ENCODE data around the gene C17orf113.

Gene C17orf113

DNA sequence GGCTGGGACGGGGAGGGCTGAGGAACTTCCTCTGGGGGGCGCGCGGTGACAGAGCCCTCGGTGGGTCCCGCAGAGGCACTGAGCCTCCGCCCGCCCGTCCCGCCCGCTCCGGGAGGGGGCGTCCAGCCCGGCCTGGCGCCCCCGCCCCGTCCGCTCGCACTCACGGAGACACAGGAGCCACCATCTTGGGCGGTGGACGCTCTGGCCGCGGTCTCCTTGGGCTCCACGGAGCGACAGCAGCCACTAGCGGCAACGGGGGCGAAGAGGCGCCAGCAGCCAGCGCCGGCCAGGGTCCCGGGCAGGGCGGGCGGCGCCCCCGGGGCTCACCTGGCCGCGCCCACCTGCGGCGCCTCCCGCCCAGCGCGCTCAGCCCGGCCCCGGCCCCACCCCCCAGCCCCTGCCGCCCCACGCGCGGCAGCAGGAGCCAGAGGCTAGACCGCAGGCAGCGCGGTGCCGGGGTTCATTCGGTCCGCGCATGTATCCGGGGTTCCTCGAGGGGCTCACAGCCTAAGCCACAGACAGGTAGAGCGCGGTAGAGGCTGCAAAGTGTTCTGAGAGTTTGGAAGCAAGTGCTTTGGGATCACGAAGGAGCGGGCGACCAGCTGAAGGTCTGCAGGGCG lies at the start of gene C17orf113:
C17orf113 (minus strand) TSS at position 209 of the 620 bp plus-strand sequence. CDS start 7,225 bp downstream, outside the sequence.
- DNase-seq: peak; percentile 44

DNA sequence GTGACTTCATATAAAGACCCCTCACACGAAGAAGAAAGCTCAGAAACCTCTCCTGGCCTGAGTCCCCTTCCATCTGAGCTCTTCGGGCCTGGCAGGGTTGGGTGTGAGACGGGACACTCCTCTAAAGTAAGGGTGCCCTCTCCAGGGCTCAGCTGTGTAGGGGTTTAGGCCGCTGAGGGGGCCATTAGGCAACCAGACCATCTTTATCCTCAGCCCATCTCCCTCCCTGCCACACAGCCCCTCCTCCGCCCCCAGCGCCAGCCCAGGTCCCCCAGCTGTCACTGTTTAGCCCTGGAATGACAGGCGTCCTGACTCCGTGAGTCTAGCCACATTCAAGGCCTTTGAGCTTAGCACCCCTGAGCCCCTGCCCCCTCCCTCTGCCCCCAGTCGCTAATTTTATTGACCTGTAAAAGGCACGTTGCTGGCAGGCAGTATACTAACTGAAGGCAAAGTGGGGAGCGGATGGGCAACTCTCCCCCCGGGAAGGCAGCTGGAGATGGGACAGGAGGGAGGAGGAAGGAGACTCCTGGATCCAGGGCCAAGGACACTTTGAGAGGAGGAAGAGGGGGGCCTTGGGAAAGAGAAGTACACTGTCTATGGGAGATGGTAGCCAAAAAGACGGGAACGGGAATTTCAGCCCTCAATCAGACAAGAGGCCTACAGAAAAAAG lies 48.5 kb upstream of the C17orf113 start:
- DNase-seq: no peak

DNA sequence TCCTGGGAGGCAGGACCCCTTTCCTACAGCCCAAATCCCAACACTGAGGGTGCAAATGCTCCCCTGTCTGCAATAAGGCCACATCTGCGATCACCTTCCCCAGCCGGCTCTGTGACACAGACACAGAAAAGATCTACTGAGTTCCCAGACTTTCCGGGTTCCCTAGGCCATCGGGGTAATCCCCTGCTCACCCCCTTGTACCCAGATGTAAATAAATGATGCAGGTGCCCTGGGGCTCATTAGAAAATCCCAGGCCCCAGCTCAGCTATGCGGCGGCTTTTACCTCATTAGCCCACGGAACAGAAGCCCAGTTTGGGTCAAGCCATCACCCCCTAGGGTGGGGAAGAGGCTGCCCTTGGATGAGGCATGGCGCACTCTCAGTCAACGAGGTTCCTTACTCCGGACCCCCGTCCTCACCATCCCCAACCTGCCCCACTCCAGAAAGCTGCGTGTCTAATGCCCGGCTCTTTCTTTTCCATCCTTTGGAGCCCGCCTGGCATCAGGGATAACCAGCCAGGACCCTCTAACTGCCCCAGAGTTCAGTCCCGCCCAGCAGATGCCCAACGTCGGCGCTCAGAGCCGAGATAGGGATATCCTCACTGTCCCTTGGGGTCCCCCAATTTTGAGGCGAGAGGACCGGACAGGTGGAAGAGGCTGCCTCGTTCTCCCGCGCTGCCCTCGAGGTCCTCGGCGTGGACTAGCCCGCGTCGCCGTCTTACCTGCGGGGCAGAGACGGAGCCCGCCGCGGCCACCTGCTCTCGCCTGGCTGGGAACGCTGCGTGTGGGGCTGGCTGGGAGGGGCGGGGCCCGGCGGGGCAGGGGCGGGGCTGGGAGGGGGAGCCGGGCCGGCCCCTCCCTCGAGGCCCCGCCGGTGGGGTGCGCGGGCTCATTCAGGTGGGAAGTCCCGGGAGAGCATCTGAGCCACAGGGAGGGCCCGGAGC lies 47.6 kb upstream of the C17orf113 start, which contains the start of gene ZNF385C:
ZNF385C (minus strand) TSS at position 783 of the 941 bp plus-strand sequence. CDS start 35,417 bp downstream, outside the sequence.
- no peak for DNase-seq

DNA sequence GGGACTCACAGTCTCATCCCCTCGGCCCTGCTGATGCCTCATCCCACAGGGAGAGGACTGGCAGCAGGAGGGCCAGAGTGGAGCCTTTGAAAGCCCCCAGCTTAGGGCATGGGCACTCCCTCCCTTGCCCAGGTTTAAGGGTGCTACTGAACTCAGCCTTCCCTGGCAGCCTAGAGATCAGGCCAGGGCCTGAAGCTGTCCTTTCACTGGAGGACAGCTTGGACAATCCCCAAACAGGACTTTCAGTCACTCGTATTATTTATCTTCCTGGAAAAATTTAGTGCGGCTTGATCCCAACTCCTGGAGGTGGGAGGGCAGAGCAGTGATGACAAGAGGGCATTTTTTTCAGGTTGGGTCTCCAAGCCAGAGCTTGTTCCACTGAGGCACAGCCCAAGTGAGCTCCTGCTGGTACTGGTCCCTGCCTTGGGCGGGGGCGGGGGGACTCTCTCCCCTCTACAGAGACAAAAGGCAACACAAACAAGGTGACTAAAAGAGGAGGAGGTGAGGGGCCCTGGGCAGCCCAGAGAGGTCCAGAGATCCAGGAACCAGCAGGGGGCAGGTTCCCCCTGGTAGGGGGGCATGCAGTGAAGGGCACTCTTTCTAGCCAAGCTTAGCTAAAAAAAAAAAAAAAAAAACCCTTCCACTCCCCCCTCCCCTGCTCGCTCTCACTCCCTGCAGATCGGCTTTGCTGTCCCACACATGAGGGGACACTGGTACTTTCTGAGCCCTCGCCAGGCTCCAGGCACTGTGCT lies 46.1 kb upstream of the C17orf113 start:
- DNase-seq: no peak

DNA sequence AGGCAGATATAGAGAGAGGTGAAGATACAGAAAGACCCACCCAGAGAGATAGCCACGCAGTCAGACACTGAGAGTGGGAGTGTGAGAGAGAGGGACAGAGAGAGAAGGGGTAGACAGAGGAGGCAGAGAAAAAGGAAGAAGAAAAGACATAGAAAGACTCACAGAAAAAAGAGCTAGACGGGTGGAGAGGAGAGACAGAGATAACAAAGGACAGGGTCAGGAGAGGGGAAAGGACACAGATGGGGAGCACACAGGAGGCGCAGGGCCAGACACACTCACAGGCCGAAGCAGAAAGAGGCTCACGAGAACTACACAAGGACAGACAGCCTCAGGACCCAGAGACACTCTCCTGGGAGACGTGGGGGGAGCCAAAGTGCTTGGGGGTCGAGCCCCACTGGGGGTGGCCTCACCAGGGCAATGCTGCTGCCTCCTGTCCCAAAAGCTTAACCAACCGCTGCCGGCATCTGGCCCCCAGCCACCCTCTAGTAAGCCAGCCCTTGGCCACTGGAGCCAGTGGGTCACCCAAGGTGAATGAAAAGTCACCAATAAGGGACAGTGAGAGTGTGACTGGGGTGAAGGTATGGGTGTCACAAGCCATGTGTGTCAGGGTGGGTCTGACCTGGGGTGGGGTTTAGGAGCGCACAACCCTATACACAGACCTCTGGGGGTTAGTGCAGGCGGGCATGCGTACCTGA lies 44.1 kb upstream of the C17orf113 start:
- no peak for DNase-seq

DNA sequence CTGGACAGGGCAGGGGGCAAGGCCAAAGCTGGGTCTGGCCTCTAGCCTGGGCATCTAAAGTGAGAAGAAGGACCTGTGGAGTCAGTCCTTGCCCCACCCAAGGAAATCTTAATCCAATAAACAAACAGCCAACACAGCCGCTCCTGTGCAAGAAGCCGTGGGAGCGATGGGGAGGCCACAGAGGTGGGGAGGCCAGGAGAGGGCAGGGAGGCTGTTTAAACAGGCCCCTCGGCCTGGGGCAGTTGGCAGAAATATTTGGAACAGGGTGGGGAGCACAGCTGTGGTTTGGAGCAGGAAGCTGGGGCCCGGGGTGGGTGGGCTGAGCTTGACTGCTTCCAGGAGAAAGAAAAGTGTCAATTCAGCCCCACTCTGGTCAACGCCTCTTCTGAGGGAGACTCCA lies 42.5 kb upstream of the C17orf113 start:
- no peak for DNase-seq

DNA sequence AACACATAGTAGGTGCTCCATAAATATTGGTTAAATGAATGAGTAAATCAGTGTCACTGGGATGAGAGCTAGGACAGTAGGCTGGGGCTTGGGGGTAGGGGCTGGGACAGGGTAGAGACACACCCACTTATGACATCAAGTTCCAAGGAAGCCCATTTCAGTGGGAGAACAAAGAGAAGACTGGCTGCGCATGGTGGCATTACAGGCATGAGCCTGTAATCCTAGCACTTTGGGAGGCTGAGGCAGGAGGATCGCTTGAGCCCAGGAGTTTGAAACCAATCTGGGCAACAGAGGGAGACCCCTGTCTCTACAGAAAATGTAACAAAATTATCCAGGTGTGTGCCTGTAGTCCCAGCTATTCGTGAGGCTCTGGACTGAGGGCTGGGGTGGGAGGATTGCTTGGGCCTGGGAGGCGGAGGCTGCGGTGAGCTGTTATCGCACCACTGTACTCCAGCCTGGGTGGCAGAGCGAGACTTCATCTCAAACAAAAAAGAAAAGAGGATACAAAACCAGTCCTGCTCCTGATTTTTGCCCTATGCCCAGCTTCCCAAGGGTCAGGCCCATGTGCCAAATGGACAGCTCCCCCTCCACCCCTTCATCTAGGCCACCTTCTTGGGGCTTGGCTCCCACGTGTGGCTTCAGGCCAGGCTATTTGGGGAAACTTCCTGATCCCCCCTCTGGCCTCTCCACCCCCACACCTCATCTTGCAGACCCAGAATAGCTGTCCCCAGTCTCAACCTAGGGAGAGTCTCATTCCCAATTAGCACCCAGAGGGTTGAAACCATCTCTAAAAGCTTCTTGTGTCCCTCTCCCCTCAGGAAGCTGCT lies 40.8 kb upstream of the C17orf113 start:
- DNase-seq: no peak

DNA sequence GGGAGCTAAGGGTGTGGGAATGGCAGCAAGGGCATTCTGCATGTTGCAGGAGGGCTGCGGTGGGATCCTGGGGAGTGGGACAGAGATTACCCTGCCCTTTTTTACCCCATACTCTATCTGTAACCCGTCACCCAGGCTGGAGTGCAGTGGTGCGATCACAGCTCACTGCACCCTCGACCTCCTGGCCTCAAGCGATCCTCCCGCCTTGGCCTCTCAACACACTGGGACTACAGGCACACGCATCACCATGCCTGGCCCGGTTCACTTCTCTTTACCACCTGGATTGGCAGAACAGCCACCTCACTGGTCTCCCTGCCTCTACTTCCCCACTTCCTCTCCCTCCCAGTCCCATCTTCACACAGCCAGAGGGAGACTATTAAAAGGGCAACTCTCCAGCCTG lies 38.3 kb upstream of the C17orf113 start:
- DNase-seq: no peak

DNA sequence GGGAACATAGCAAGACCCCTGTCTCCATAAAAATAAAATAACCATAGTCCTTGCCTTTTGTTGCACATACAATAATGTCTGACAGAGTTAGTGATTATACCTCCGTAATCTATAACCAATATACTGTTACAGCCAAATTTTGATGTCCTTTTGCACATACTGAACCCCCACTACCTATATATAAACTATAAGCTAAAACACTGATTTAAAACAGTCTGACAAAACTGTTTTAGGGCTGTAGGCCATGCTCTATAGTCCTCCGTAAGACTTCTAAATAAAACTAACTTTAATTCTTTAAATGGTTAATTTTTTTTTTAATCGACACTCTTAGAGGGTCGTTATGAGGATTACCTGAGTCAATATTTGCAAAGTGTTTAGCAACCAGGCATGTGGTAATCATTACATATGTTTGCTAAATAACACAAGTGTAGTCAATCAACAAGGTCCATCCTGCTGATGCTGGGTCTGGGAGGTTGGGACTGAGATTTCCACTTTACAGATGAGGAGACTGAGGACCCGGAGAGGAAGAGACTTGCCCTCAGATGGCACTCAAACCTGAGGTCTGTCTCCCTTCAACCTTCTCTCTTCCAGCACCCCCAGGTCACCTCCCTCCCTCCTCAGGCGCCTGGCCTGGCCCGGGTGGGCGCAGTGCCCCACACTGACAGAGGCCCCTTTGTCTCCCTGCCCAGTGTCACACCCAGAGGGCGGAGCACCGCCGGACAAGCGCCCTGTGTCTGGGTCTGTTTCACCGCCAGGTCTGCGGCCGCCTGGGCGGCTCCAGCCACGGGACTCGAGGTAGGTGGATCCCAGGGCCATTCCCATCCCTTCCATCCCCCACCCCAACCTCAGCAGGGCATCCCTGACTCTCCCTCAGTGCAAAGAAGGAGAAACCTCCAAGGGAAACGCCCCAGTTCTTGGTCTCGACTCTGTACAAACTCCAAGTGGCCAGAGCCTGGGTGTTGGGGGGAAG lies 37.6 kb upstream of the C17orf113 start:
- DNase-seq: no peak

DNA sequence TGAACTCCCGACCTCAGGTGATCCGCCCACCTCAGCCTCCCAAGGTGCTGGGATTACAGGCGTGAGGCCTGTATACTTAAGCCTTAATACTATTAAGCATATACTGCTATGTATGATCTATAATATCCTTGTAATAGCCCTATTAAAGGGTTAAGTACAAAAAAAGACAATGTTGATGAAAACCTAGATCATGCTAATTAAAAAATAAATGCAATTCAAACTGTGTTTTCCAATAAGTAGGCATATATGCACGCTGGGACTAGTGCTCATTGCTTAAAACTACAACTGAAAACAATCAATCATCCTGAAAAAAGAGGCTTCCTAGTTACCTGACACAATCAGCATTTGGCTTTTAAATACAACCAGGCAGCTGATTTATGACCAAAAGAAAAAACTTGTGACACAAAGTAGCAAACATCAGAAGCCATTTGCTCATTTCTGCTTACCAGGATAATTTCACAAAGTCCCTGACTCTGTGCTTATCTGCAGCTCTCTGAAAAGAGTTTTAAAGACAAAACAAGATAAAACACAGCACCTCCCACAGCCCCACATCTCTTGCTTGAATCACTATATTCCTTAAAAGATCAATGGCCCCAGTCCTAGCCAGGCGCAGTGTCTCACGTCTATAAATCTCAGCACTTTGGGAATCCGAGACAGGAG lies 36.8 kb upstream of the C17orf113 start:
- no peak for DNase-seq

DNA sequence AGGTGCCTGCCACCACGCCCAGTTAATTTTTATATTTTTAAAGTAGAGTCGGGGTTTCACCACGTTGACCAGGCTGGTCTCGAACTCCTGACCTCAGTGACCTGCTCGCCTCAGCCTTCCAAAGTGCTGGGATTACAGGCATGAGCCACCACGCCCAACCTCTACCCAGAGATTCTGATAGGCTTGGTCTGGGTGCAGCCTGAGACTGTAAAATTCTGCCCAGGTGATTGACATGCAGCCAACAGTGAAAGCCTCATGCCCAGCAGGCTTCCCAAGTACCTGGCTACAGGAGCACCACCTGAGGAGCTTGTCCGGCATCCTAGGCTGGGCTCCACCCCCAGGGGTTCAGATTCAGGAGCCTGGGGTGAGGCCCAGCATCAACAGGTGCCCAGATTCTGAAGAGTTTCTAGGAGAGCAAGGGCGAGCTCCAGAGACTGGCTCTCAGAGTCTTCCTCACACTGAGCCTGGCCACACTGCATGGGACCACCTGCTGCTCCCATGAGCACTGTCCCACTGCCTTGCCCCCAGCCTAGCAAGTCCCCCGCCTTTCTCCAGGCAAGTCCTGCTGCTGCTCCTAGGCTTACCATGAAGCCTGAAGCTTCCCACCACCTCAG lies 31.2 kb upstream of the C17orf113 start:
- no peak for DNase-seq

DNA sequence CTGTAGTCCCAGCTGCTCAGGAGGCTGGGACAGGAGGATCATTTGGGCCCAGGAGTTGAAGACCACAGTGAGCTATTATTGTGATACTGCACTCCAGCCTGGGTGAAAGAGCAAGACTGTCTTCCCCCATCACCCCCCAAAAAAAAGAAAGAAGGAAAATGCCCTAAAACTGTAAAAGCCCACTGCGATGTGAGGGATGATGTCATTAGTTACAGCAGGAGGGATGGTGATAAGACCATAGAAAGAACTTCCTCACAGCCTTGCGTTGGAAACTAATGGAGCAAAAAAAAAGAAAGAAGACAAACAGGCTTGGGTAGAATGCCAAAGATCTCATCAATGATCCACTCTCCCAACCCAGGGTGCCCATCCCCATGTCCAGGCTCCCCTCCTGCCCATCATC lies 29.1 kb upstream of the C17orf113 start:
- DNase-seq: no peak

DNA sequence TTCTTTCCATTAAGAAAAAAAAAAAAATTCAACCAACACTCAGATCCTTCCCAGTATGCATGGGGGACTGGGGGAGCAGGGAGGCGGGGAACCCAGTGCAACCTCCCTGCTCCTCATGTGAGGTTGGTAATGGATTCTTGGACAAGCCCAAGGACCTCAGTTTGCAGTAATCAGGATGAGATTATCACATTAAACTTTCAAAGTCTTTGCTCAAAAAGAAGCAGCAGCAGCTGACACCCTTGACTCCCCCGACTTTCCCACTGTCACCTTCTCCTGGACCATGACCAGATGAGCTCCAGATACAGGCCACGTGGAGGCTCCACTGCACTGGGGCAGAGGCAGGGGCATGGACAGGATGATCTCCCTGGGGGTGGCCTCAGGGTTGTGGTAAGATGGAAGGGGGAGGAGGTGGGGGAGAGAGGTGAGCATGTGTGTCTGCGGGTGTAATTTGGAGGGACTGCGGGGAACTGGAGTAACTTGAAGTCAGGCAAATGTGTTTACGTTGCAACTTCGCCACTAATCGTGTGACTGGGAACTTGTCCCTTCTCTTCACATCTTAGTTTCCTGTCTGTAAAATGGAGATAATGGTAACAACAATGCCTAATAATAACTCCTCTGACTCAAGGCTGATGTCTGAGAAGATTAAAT lies 28.1 kb upstream of the C17orf113 start:
- DNase-seq: no peak

DNA sequence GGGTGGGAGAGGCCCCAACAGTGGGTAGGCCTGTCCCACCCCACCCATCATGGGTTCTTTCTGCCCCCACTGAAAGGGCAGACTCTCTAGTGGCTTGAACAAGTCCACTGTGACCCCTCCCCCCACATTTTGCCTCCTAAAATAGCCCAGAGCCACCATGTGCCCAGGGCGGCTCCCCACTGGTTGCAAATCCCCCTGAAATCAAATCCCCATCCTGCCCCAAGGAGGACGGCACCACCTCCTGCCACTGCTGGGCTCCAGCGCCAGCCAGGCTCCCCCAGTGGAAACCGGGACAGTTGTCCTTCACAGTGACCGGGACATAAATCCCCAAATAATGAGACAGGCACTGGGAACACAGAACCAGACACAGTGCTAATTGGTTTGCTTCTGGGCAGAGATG lies 27.4 kb upstream of the C17orf113 start:
- DNase-seq: no peak

DNA sequence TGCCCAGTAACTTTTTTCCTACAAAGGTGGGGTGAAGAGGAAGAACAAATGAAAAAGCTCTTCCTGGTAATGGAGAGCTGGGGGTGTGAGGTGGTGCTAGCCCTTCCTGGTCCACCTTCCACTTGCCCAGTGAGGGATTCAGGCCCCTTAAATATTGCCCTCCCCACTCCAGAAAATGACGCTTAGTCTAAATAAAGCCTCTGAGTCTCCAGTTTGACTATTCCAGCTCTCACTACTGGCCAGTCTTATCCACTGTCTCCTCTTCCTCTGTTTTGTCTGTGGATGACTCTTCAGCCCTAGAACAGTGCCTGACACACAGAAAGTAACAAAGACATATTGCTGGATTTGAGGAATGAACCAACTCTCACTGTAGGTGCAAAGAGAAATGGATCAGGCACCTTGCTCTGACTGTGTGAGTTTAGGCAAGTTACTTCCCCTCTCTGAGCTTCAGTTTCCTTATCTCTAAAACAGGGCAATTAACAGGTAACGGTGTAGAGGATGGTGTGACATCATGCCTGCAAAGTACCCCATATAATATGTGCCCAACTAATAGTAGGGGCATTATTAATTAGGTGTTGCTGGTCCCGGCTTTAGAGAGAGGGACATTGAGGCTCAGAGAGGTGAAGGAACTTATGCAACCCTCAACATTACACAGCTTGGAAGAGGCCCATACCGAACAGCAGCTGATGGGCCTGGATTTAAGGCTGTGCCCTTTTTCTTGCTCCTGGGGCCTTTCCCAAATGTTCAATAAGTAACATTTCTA lies 26.6 kb upstream of the C17orf113 start:
- DNase-seq: no peak

DNA sequence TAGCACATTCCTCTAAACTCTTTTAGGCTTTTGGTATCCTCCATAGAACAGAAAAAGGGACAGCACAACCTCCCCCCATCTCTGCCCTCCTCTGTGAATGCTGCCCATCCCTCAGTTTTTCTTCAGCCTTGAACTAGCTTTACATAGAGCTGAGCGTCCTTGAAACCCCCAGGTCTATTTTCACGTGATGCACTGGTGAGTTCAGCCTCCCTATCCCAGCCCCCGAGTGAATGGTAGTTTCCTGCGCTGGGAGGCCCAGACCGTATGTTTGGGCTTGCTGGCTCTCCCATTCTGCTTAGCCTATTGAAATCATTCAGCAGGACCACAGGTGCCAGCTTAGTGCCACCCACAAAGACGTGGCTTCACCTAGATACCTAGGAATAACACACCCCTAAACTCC lies 25.4 kb upstream of the C17orf113 start:
- DNase-seq: no peak

DNA sequence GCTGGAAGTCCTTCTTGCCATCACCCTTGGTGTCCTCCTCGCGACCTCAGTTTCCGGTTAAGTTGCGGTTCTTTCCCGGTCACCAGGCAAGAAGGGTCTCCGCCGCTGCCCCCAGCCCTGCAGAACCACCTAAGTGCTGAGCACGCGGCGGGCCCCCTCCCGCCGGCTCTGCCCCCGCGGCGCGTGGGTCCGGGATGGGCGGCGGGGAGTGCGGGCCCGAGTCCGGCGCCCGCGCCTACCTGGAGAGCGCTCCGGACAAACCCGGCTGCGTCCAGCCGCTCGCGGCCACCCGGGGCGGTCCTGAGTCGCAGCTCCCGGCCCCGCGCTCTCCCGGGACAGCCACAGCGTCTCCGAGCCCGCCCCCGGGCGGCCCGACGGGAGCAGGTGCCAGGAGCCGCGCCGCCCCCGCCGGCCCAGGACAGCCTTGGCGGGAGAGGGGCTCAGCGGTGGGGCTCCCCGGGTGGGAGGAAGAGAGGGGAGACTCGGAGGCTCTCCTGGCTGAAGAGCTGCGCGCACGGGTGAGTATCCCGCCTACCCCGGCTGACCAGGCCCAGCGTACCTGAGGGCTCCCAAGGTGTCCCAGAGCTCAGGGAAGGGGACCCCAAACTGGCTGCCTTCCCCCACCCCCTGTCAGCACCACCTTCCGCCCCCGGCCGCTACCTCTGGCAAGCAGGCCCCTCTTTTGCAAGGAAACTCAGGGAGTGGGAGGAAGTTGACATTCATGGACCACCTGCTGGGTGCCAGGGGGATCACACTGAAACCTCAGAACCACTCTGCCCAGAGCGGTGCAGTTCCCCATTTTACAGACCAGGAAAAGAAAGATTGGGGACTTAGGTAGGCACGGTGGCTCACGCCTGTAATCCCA lies 22.2 kb upstream of the C17orf113 start:
- DNase-seq: no peak
